SH-SY5Y (cell line): ENCODE data around the gene ARHGEF37.

Experiments
- GATA2 ChIP-seq: IDR thresholded peaks from 2 replicates; pipeline ENCODE4 v1.6.1; 2011; ENCODE audit warnings: mild to moderate bottlenecking, low read depth, low read length
- GATA3 ChIP-seq: IDR thresholded peaks from 2 replicates; pipeline ENCODE4 v1.6.1; 2011; ENCODE audit warnings: low read depth, mild to moderate bottlenecking, low read length, moderate library complexity

DNA sequence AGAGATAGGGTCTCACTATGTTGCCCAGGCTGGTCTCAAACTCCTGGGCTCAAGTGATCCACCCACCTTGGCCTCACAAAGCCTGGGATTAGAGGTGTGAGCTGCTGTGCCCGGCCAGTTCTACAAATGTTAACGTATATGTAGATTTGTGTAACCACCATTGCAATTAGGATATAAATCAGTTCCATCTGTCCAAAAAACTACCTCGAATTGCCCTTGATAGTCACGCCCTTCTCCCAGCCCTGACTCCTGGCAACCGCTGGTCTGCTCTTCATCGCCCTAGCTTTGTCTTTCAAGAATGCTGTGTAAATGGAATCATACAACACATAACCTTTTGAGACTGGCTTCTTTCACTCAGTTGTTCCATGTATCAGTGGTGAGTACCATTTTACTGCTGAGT, 102.7 kb downstream of the ARHGEF37 start:
- TF ChIP-seq GATA3 (no peak), GATA2 (no peak)
